Ishikawa (cell line): ENCODE data around the gene KCNJ9.

Experiments used
- CEBPB ChIP-seq: IDR thresholded peaks from 2 replicates; pipeline ENCODE4 v1.6.1; 2012
- CREB1 ChIP-seq: IDR thresholded peaks from 2 replicates; pipeline ENCODE4 v1.6.1; 2012; ENCODE audit warnings: low read depth
- EGR1 ChIP-seq: IDR thresholded peaks from 2 replicates; pipeline ENCODE4 v1.6.1; 2012
- EP300 ChIP-seq: IDR thresholded peaks from 2 replicates; pipeline ENCODE4 v1.6.1; 2012; ENCODE audit warnings: borderline replicate concordance
- FOXM1 ChIP-seq: IDR thresholded peaks from 2 replicates; pipeline ENCODE4 v1.6.1; 2012; ENCODE audit warnings: low read depth, borderline replicate concordance
- MAX ChIP-seq: IDR thresholded peaks from 2 replicates; pipeline ENCODE4 v1.6.1; 2012
- NFIC ChIP-seq: IDR thresholded peaks from 2 replicates; pipeline ENCODE4 v1.6.1; 2012
- RAD21 ChIP-seq: IDR thresholded peaks from 2 replicates; pipeline ENCODE4 v1.6.1; 2012; ENCODE audit warnings: low read depth
- REST ChIP-seq: IDR thresholded peaks from 2 replicates; pipeline ENCODE4 v1.6.1; 2012; ENCODE audit warnings: low read depth, mild to moderate bottlenecking
- TAF1 ChIP-seq: IDR thresholded peaks from 2 replicates; pipeline ENCODE4 v1.6.1; 2012; ENCODE audit warnings: low read depth, mild to moderate bottlenecking
- TCF12 ChIP-seq: IDR thresholded peaks from 2 replicates; pipeline ENCODE4 v1.6.1; 2012; ENCODE audit warnings: low read depth
- TEAD4 ChIP-seq: IDR thresholded peaks from 2 replicates; pipeline ENCODE4 v1.6.1; 2012
- USF1 ChIP-seq: IDR thresholded peaks from 2 replicates; pipeline ENCODE4 v1.6.1; 2012
- YY1 ChIP-seq: IDR thresholded peaks from 2 replicates; pipeline ENCODE4 v1.6.1; 2012; ENCODE audit warnings: low read depth
- ZBTB7A ChIP-seq: IDR thresholded peaks from 2 replicates; pipeline ENCODE4 v1.6.1; 2012; ENCODE audit warnings: low read depth

Gene KCNJ9

GRCh38 chr1:160052936-160053335 is 28.4 kb upstream of the KCNJ9 start:
- TF ChIP-seq TCF12 (no peak), YY1 (no peak), MAX (no peak), CREB1 (no peak), CEBPB (no peak), REST (no peak), EP300 (no peak), RAD21 (no peak), EGR1 (no peak), ZBTB7A (no peak), NFIC (no peak), TAF1 (no peak)

- TF ChIP-seq REST: no peak
- TF ChIP-seq EP300: no peak
Observed at GRCh38 chr1:160053548-160054365, 27.6 kb upstream of the KCNJ9 start.

- no peak for TF ChIP-seq EP300
- no peak for TF ChIP-seq EGR1
- no peak for TF ChIP-seq NFIC
- no peak for TF ChIP-seq YY1
- TF ChIP-seq REST: no peak
- TF ChIP-seq TCF12: no peak
- TF ChIP-seq CREB1: no peak
- no peak for TF ChIP-seq USF1
- TF ChIP-seq ZBTB7A: no peak
- no peak for TF ChIP-seq CEBPB
- TF ChIP-seq TEAD4: no peak
- no peak for TF ChIP-seq TAF1
- TF ChIP-seq FOXM1: no peak
Observed at GRCh38 chr1:160056648-160057169, 24.6 kb upstream of the KCNJ9 start.

- no peak for TF ChIP-seq TEAD4
- TF ChIP-seq RAD21: peak; percentile 49
Observed at GRCh38 chr1:160058087-160058486, 23.3 kb upstream of the KCNJ9 start.

- TF ChIP-seq CREB1 (no peak), FOXM1 (no peak), RAD21 (no peak), YY1 (no peak), TAF1 (no peak), EGR1 (no peak), TCF12 (no peak), USF1 (no peak), EP300 (no peak), CEBPB (no peak), TEAD4 (no peak), ZBTB7A (no peak), REST (no peak), NFIC (no peak), MAX (no peak)
Observed at GRCh38 chr1:160061369-160062229, 19.7 kb upstream of the KCNJ9 start.
